GM08714 (cell line): Measurements from ENCODE around the gene OCSTAMP.
A peak's percentile ranks its signal among the peaks of the same experiment; 100 is the strongest.

Experiments
- H3K4me3 ChIP-seq: fragments of 200-500 bp; sonication (Bioruptor generic); 2 replicates; pipeline ENCODE4 v1.5.1; 2014; ENCODE audit warnings: mild to moderate bottlenecking, low read length, inconsistent platforms
- ZNF274 ChIP-seq: IDR thresholded peaks from 2 replicates; pipeline ENCODE4 v1.6.1; 2012; ENCODE audit warnings: mild to moderate bottlenecking, low read depth, low read length

The OCSTAMP gene

DNA sequence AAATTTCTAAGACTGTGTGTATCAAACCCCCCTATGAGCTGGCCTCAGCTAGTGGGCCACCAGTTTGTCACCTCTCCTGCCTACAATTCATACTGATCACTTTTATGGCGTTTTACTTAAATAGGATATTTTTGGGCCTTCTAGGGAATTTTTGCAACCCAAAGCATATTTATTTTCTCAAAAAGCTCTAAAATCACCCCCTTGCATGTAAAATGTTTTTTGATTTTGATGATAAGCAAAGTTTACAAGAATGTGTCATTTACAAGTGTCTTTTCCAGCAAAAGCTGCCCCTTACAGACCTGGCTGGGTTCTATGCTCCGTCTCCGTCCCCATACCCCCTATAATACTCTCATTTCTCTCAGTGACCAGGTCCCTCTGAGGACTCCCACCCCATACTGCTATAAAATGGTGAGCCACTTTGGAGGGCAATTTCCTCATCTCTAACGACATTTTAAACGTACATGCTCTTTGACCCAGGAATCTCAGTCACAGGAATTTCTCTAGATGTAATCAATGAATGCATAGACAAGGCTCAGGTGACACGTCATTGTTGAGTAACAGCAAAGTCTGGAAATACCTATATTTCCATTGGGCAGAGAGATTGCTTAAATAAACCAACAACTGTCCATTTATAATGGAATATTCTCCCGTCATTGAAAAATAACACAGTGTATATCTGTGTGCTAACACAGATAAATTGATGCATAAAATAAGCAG is 13.9 kb upstream of the OCSTAMP start:
- TF ChIP-seq ZNF274: no peak

DNA sequence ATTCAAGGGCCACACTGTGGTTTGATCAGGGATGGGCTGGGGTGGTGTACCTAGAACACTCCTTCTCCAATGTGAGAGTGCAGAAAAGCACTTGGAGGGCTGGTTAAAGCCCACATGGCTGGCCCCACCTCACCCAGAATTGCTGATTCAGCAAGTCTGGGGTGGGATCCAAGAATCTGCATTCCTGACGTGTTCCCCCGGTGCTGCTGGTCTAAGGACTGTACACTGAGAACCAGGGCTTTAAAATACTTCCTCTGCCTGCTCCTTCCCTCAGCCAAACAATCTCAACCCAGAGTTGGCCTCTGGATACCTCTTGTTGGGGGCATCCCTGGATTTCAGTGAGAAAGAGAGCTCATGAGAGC is 13.4 kb upstream of the OCSTAMP start:
- no peak overlapping the region for H3K4me3 ChIP-seq
- no peak for TF ChIP-seq ZNF274

More for the DNA sequence above, 13.9 kb upstream of the OCSTAMP start:
- no peak overlapping the region for H3K4me3 ChIP-seq

DNA sequence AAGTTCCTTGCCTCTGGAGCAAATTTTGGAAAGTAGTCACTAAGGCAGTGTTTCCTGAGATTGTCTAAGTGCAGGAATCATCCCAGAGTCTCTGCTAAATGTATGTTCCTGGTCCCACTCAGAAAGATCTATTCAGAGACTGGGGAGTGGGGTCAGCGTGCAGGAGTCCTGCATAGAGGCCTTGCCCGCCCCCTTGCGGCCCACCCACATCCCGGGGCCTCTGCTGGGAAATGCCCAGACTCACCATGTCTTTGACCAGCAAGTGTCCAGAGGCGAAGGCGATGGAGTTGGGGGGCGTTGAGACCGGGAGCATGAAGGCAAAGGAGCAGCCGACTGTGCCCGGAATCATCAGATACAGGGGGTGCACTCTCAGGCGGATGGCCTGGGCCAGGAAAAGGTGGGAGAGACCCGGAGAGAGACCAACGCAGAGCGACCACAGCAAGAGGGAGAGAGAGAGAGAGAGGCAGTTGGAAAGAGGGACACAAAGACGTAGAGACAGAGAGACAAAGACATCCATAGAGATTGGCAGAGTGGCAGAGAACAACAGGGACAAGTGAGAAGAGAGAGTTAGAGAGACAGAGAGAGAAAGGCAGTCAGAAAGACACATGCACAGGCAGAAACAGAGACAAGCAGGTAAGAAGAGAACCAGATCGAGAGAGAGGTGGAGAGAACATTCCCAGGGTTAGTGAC is 12.9 kb upstream of the OCSTAMP start:
- no peak overlapping the region for H3K4me3 ChIP-seq
- TF ChIP-seq ZNF274: no peak

DNA sequence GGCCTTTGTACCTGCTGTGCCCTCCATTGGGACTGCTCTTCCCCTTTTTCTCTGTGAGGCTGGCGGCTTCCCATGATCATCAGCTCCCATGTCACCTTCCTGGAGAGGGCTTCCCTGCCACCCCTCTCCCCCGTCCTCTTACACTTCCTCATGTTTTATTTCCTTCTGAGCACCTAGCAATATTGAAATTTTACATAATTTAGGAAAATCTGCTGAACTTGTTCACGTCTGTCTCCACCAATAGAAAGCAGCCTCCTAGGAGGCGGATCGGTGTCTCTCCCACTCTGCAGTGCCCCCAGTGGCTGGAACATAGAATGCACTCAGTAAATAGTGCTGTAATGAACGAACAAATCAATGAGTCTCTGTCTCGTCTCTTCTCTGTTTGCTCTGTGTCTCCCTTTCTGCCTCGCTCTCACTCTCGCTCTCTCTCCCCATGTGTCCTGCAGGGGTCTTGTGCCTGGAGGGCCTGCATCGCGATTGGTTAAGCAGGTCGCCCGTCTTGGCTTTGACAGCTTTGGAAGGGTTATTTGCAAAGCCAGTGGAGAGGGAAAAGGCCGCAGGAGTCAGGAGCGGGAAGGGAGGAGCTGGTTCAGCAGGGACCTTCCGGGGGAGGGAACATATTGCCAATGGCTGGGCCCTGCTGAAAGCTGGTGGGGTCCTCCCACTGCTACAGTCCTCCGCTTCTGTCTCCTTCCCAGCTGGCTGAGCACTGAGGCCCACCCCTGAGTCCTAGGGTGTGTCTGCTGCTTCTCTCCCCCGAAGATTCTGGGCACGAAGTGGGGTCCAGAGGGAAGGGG is 12.1 kb upstream of the OCSTAMP start:
- no peak for TF ChIP-seq ZNF274
- peak overlapping the region; percentile 7; the same call in 1 of the 2 replicates for H3K4me3 ChIP-seq

DNA sequence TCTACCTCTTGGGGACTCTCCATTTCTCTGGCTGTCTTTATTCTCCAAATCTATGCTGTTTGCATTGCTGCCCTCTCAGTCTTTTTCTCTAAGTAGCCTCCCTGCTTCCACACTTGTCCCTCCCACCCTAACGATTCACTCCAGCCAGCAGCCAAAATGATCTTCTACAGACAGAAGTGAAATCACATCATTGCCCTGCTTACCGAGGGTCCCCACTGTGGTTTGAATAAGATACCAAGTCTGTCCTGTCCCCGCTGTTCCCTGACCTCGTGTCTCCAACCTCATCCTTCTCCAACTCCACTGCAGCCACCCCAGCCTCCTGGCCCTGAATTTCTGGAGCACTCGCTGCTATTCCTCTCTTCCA is 11.5 kb upstream of the OCSTAMP start:
- TF ChIP-seq ZNF274: no peak
- peak overlapping the region; percentile 7; the same call in 1 of the 2 replicates for H3K4me3 ChIP-seq

DNA sequence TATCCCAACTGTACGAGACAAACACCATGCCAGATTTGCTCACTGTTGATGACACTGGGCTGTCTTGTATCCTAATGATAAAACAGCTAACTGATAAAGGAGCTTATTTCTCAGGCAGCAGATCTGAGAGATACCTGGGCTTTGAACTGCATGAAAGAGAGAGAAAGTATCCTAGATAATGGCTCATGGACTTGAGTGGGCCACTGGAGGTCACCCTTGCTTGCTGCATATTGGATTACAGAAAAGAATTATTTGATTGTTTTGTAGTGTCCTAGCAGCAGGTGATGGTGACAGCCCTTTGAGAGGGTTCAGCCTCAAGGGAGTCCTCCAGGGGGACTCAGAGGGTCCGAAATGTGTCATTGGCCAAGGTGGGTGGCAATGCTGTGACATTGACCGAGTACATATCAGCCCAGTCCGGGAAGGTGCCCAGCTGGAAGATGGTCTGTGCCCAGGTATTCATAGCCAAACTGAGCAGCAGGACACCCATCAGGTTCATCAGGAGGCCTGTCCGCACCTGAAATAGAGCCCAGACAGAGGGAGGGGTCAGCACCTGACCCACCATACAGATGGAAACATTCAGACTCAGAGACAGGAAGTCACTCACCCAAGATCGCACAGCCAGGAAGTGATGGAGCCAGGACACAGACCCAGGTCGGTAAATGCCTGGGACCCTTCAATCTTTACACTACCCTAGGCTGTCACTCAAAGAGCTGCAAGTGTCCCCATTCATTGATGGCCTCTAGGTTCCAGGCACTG is 9.4 kb upstream of the OCSTAMP start:
- H3K4me3 ChIP-seq: no peak overlapping the region
- no peak for TF ChIP-seq ZNF274

DNA sequence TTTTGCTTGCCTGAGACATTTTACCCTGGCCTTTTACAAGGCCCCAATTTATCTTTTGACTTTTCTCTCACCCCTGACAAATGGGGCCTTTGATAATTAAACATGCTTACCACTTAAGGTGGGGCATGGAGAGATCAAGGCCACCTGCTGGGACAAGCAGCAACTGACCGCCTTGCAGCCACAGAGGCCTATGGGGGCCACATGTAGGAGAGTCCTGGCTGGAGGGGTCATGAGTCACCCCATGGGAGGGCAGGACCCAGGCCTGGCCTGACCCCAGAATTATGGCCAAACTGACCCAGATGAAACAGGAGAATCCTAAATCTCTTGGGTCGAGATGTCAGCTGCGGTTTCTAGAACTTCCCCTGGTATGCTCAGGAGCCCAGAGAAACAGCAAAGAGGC is 8.5 kb upstream of the OCSTAMP start:
- TF ChIP-seq ZNF274: no peak
- no peak overlapping the region for H3K4me3 ChIP-seq

DNA sequence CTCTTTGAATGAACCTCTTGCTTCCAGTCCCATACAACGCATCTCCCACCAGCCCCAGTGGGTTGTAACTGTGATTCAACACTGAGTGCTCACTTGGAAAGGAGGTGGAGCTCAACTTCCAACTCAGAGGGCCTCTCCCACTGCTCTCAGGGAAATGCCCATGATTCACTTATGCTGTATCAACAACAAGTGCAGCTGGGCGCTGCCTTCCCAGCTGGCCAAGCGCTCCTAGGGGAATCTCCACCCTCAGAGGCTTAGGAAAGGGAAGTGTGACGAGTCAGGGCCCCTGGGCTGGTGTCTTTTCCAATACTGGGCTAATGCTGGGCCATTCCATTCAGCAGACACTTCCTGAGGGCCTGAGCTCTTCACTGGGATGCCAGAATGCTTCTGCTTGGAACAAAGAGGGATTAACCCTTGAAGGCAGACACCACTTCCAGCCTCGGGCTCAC is 8.1 kb upstream of the OCSTAMP start:
- H3K4me3 ChIP-seq: no peak overlapping the region
- no peak for TF ChIP-seq ZNF274

DNA sequence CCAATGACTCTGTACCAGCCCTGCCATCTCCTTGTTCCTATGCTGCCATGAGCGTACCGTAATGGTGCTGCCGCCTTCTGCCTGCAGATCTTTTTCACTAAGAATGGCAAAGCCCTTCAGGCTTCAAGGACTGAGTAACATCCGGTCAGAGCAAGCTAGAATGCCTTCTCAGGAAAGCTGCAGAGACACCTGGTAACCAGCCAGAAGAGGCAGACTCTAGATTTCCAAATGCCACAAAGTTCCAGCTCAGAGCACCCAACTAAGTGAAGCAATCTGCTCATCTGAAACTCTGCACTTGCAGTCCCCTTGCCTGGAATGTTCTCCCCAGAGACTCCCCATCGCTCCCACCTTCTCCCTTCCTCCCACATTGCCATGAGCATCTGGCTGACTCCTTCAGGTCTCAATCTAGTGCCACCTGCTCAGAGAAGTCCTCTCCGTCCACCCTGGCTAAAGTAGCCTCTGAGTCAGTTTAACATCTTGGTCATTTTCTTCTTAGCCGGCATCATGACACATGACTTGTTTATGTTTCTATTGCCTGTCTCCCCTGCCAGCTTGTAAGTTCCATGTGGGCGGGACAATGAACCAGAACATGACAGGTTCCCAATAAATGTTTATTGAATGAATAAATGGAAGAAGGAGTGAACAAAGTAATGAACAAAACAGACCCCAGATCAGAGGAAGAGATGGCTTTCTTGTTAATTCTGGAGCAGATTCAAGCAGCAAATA is 6.9 kb upstream of the OCSTAMP start:
- TF ChIP-seq ZNF274: no peak
- no peak overlapping the region for H3K4me3 ChIP-seq

DNA sequence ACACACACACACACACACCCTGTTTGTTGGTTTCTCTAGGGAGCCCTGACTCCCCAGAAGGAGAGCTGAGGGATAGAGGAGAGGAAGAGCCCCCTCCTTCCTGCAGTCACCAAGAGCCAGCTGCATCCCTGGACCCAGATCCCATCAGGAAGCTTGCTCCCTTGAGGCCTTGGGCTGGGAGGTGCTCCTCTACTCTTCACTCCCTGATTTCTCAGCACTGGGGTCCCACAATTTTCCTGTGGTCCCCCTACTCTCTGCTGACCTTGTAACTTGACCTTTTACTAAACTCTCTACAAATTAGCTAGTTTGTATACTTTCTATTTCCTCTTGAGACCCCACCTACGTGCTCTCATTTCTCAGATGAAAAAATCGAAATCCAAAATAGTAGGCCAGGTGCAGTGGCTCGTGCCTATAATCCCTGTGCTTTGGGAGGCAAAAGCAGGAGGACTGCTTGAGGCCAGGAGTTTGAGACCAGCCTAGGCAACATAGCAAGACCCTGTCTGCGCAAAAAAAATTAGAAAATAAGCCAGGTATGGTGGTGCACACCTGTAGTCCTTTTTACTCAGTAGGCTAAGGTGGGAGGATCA is 5.0 kb upstream of the OCSTAMP start:
- no peak for TF ChIP-seq ZNF274

DNA sequence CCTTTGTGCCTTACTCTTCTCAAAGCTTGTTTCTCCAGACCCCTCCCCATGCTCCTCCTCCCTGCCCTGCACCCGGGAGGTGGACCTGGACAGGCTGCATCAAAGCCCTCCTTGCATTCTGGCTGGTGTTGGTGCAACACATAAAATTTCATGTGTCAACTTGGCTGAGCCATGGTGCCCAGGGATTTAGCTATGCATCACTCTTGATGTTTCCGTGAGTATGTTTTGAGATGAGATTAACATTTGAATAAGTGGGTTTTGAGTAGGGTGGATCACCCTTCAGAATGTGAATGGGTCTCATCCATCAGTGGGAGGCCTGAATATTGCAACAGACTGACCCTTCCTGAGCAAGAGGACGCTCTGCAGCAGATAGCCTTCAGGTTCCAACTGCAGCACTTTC is 4.4 kb upstream of the OCSTAMP start:
- no peak for TF ChIP-seq ZNF274
- H3K4me3 ChIP-seq: no peak overlapping the region

More for the DNA sequence above, 5.0 kb upstream of the OCSTAMP start:
- H3K4me3 ChIP-seq: no peak overlapping the region

DNA sequence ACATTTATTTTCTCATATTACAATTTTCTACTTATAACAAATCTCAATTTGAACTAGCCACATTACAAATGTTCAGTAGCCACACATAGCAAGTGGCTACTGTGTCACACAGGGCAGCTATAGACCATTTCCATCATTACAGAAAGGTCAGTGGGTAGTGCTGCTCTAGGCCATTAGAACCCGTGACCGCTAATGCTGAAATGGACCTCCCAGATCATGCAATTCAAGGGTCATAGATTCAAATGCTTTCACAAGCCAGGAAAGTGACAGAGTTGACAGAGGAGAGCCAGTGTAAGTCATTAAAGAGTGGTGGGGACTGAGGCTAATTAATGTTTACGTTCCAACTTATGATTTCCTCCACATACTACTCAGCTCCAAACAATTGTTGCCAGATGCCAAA is 3.5 kb upstream of the OCSTAMP start:
- no peak overlapping the region for H3K4me3 ChIP-seq
- no peak for TF ChIP-seq ZNF274
